Chondrocyte (in vitro differentiated cells): Measurements from ENCODE around the gene FECH. TPM values are rescaled to one million over a fixed set of nuclear protein-coding genes. Genes with fewer than 3 reads are reported as not detected.

Experiments
- DNase-seq: peaks from one replicate; pipeline ENCODE4 v3.0.0; 2021; ENCODE audit warnings: mixed read lengths, low spot score
- H3K27ac Mint-ChIP-seq: one replicate; pipeline ENCODE4 v1.8.0; 2021; ENCODE audit warnings: mild to moderate bottlenecking, moderate library complexity, mixed read lengths; ENCODE audit not compliant: unreplicated experiment
- H3K27me3 Mint-ChIP-seq: 2 replicates; pipeline ENCODE4 v1.8.0; 2021; ENCODE audit warnings: low read depth, mixed read lengths
- H3K36me3 Mint-ChIP-seq: 2 replicates; pipeline ENCODE4 v1.8.0; 2021; ENCODE audit warnings: low read depth, mixed read lengths
- H3K4me1 Mint-ChIP-seq: 2 replicates; pipeline ENCODE4 v1.8.0; 2021; ENCODE audit warnings: low read depth, mild to moderate bottlenecking, mixed read lengths
- H3K4me3 Mint-ChIP-seq: one replicate; pipeline ENCODE4 v1.8.0; 2021; ENCODE audit warnings: mild to moderate bottlenecking, moderate library complexity, mixed read lengths; ENCODE audit not compliant: unreplicated experiment
- H3K9me3 Mint-ChIP-seq: 2 replicates; pipeline ENCODE4 v1.8.0; 2021; ENCODE audit warnings: low read depth, mixed read lengths
- CTCF ChIP-seq: fragments of 200-600 bp; sonication (generic); IDR thresholded peaks from 2 replicates; pipeline ENCODE4 v1.5.0; 2021; ENCODE audit warnings: antibody characterized with exemption, mild to moderate bottlenecking, moderate library complexity
- total RNA-seq: library from RNA; stranded (reverse); gene quantifications from 3 replicates; pipeline ENCODE4 v1.2.1, GENCODE V29; 2021

FECH gene
- total RNA-seq, 1 donor from 2014 or later: 25.9 TPM

- Mint-ChIP-seq H3K27me3 (no peaks in the 10 kb centered on the region), H3K27ac (peak overlapping the region; percentile 81), H3K4me3 (peak overlapping the region; percentile 82), H3K36me3 (peaks cover 3% of the 10 kb centered on the region), H3K4me1 (peaks cover 18% of the 10 kb centered on the region), H3K9me3 (no peaks in the 10 kb centered on the region)
- DNase-seq: no peak
- TF ChIP-seq CTCF: no peak
Measured at GRCh38 chr18:57587098-57587661, 678 bp upstream of the FECH start.

- peak overlapping the region; percentile 82 for H3K4me3 Mint-ChIP-seq
- H3K27ac Mint-ChIP-seq: peak overlapping the region; percentile 79
- no peak for DNase-seq
Measured at GRCh38 chr18:57585855-57586250, 649 bp downstream of the FECH start.

GRCh38 chr18:57585421-57585820 is 1.1 kb downstream of the FECH start:
- DNase-seq: no peak
- Mint-ChIP-seq H3K4me3 (peak overlapping the region; percentile 82), H3K27ac (no peak overlapping the region), H3K9me3 (no peaks in the 10 kb centered on the region), H3K4me1 (peaks cover 18% of the 10 kb centered on the region), H3K36me3 (peaks cover 3% of the 10 kb centered on the region), H3K27me3 (no peaks in the 10 kb centered on the region)
- no peak for TF ChIP-seq CTCF

More at GRCh38 chr18:57585855-57586250, 649 bp downstream of the FECH start:
- Mint-ChIP-seq H3K4me1 (peaks cover 18% of the 10 kb centered on the region), H3K9me3 (no peaks in the 10 kb centered on the region), H3K27me3 (no peaks in the 10 kb centered on the region), H3K36me3 (peaks cover 3% of the 10 kb centered on the region)
- no peak for TF ChIP-seq CTCF

- Mint-ChIP-seq H3K36me3 (peaks cover 3% of the 10 kb centered on the region), H3K4me1 (peaks cover 18% of the 10 kb centered on the region), H3K27ac (no peak overlapping the region), H3K9me3 (no peaks in the 10 kb centered on the region), H3K4me3 (no peak overlapping the region), H3K27me3 (no peaks in the 10 kb centered on the region)
- TF ChIP-seq CTCF: no peak
- DNase-seq: no peak
Measured at GRCh38 chr18:57584444-57584843, 2.1 kb downstream of the FECH start.

GRCh38 chr18:57583297-57583835 is 3.1 kb downstream of the FECH start:
- Mint-ChIP-seq H3K9me3 (no peaks in the 10 kb centered on the region), H3K27me3 (no peaks in the 10 kb centered on the region), H3K4me1 (peaks cover 18% of the 10 kb centered on the region), H3K36me3 (peaks cover 3% of the 10 kb centered on the region), H3K4me3 (no peak overlapping the region), H3K27ac (no peak overlapping the region)
- DNase-seq: no peak
- TF ChIP-seq CTCF: no peak
